Fibroblast of lung (primary cell): ENCODE data around the gene NGF.

ENCODE experiments used
- EZH2 ChIP-seq: IDR thresholded peaks from 2 replicates; pipeline ENCODE4 v1.5.1; 2012; ENCODE audit warnings: low read length, control low read depth, mild to moderate bottlenecking; ENCODE audit errors: missing control alignments
- TF ChIP-seq, protein P1 (sequence below), 2 donors: IDR thresholded peaks in 1 of 2; conservative IDR thresholded peaks in 1 of 2; 1 replicate in 1 of 2; 2 replicates in 1 of 2; pipeline ENCODE4 v1.5.1; 2011 to 2012; ENCODE audit warnings: low read length in 2 of 2, control low read depth in 1 of 2, inconsistent platforms in 1 of 2, low read depth in 1 of 2, mild to moderate bottlenecking in 1 of 2

DNA sequence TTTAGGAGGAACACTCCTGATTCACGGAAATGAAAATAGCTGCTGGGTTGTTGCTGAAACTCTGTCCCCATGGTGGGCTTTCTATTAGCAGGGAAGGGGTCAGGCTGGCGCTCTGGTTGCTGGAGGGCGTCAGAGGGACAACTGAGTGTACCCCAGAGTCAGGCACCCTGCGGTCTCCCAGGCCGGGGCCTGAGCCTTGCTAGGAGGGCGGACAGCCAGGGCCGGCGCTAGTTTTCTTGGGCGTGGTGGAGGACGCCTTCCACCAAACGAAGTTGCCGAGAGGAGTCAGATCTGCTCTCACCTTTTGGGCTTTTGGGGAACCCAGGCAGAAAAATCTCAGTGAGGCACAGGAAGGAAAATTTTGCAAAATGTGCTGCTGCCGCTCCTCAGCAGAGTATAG is 54.8 kb downstream of the NGF start:
- TF ChIP-seq, protein P1, sequence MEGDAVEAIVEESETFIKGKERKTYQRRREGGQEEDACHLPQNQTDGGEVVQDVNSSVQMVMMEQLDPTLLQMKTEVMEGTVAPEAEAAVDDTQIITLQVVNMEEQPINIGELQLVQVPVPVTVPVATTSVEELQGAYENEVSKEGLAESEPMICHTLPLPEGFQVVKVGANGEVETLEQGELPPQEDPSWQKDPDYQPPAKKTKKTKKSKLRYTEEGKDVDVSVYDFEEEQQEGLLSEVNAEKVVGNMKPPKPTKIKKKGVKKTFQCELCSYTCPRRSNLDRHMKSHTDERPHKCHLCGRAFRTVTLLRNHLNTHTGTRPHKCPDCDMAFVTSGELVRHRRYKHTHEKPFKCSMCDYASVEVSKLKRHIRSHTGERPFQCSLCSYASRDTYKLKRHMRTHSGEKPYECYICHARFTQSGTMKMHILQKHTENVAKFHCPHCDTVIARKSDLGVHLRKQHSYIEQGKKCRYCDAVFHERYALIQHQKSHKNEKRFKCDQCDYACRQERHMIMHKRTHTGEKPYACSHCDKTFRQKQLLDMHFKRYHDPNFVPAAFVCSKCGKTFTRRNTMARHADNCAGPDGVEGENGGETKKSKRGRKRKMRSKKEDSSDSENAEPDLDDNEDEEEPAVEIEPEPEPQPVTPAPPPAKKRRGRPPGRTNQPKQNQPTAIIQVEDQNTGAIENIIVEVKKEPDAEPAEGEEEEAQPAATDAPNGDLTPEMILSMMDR (conservative IDR thresholded peaks at IDR 0.05 in 1 of 2, IDR thresholded peaks at IDR 0.05 in 1 of 2; ENCODE audit: low read depth in 1 of 2, low read length in 2 of 2) = no peak
- TF ChIP-seq EZH2 = no peak
